Activated T-cell treated with anti-CD3 and anti-CD28 coated beads for 1 hour (primary cell): ENCODE data around the gene XPNPEP1.
A peak's percentile ranks its signal among the peaks of the same experiment; 100 is the strongest.

ENCODE experiments used
- DNase-seq: peaks from one replicate; pipeline ENCODE4 v3.0.0-alpha.2; 2020; ENCODE audit warnings: low read depth

The XPNPEP1 gene

GRCh38 chr10:109862738-109863137 is 60.6 kb downstream of the XPNPEP1 start:
- no peak for DNase-seq

GRCh38 chr10:109862041-109862440 is 61.3 kb downstream of the XPNPEP1 start:
- DNase-seq, result no peak

GRCh38 chr10:109861081-109861480 is 62.2 kb downstream of the XPNPEP1 start:
- no peak for DNase-seq

- DNase-seq, result no peak
Measured at GRCh38 chr10:109859221-109859620, 64.1 kb downstream of the XPNPEP1 start.

GRCh38 chr10:109855746-109856145 is 67.6 kb downstream of the XPNPEP1 start:
- DNase-seq, result no peak

GRCh38 chr10:109853921-109854320 is 69.4 kb downstream of the XPNPEP1 start:
- no peak for DNase-seq

GRCh38 chr10:109852475-109853037 is 70.8 kb downstream of the XPNPEP1 start:
- DNase-seq, result peak; percentile 66

- DNase-seq, result no peak
Measured at GRCh38 chr10:109851616-109852474, 71.5 kb downstream of the XPNPEP1 start.

GRCh38 chr10:109846832-109847231 is 76.5 kb downstream of the XPNPEP1 start:
- DNase-seq, result no peak

- no peak for DNase-seq
Measured at GRCh38 chr10:109845308-109845707, 78.0 kb downstream of the XPNPEP1 start.

GRCh38 chr10:109838592-109839244 is 84.6 kb downstream of the XPNPEP1 start:
- no peak for DNase-seq

- no peak for DNase-seq
Measured at GRCh38 chr10:109837384-109837783, 85.9 kb downstream of the XPNPEP1 start.

GRCh38 chr10:109835257-109835656 is 88.1 kb downstream of the XPNPEP1 start:
- no peak for DNase-seq

- DNase-seq, result no peak
Measured at GRCh38 chr10:109831846-109832245, 91.5 kb downstream of the XPNPEP1 start.

- DNase-seq, result no peak
Measured at GRCh38 chr10:109824206-109824605, 99.1 kb downstream of the XPNPEP1 start.

GRCh38 chr10:109823196-109823595 is 100.1 kb downstream of the XPNPEP1 start:
- DNase-seq, result no peak

GRCh38 chr10:109821672-109822071 is 101.6 kb downstream of the XPNPEP1 start:
- DNase-seq, result no peak

GRCh38 chr10:109820620-109821405 is 102.5 kb downstream of the XPNPEP1 start:
- no peak for DNase-seq

- DNase-seq, result no peak
Measured at GRCh38 chr10:109819807-109820206, 103.5 kb downstream of the XPNPEP1 start.
